ENCODE results near the gene VPS8.

The VPS8 gene

DNA sequence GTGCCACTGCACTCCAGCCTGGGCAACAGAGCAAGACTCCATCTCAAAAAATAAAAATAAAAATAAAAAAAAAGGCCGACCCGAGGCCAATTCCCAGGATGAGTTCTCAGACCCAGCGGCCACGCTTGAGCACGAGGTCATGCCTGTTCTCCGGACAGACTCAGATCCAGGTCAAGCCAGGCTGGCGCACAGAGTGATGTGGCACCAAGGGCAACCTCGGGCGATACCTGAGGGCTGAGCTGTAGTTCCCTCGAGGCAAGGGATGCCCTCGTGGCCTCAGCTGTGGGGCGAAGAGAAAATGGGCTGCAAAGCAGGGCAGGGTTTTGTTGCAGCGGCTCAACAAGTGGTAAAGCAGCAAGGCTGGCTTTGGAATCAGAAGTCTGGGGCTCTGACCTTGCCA, 263.6 kb downstream of the VPS8 start:
- TF ChIP-seq POLR2AphosphoS5 (IDR thresholded peaks at IDR 0.05; ENCODE audit: low read depth), result no peak
- TF ChIP-seq, protein P1, sequence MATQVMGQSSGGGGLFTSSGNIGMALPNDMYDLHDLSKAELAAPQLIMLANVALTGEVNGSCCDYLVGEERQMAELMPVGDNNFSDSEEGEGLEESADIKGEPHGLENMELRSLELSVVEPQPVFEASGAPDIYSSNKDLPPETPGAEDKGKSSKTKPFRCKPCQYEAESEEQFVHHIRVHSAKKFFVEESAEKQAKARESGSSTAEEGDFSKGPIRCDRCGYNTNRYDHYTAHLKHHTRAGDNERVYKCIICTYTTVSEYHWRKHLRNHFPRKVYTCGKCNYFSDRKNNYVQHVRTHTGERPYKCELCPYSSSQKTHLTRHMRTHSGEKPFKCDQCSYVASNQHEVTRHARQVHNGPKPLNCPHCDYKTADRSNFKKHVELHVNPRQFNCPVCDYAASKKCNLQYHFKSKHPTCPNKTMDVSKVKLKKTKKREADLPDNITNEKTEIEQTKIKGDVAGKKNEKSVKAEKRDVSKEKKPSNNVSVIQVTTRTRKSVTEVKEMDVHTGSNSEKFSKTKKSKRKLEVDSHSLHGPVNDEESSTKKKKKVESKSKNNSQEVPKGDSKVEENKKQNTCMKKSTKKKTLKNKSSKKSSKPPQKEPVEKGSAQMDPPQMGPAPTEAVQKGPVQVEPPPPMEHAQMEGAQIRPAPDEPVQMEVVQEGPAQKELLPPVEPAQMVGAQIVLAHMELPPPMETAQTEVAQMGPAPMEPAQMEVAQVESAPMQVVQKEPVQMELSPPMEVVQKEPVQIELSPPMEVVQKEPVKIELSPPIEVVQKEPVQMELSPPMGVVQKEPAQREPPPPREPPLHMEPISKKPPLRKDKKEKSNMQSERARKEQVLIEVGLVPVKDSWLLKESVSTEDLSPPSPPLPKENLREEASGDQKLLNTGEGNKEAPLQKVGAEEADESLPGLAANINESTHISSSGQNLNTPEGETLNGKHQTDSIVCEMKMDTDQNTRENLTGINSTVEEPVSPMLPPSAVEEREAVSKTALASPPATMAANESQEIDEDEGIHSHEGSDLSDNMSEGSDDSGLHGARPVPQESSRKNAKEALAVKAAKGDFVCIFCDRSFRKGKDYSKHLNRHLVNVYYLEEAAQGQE (IDR thresholded peaks at IDR 0.05; ENCODE audit: insufficient replicate concordance, low read depth), result no peak
- no peak overlapping the region for H3K4me3 ChIP-seq (replicated peaks; ENCODE audit: insufficient read depth, low read length)
- no peak overlapping the region for H3K27ac ChIP-seq (replicated peaks)
- no peak for DNase-seq (ENCODE audit: low read depth in 1 of 2, low spot score in 1 of 2)
- H3K27me3 ChIP-seq (ENCODE audit: insufficient read depth, poor library complexity, severe bottlenecking), result no peaks in the 10 kb centered on the region

DNA sequence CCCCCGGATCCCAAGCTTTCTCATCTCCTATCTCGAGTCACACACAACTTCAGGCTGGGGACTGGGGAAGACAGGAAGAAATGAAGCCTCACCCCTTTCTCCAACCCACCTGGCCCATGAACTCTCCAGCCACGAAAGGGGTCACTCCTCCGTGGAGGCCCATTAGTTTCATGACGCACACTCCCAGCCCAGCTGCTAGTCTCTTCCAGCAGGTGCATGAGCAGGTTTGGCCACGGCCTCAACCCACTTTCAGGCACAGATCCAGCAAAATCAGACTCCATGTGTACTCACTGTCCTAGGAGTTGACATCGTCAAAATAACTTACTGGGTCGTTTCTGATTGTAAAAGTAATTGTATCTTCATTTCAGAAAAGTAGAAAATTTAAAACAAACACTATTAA, 264.3 kb downstream of the VPS8 start:
- Histone ChIP-seq H3K4me3 (replicated peaks; ENCODE audit: insufficient read depth, low read length) (no peak overlapping the region), H3K27ac (replicated peaks) (no peak overlapping the region), H3K27me3 (ENCODE audit: insufficient read depth, poor library complexity, severe bottlenecking) (no peaks in the 10 kb centered on the region)
- DNase-seq (ENCODE audit: low read depth in 1 of 2, low spot score in 1 of 2), result no peak
- TF ChIP-seq, protein P2, sequence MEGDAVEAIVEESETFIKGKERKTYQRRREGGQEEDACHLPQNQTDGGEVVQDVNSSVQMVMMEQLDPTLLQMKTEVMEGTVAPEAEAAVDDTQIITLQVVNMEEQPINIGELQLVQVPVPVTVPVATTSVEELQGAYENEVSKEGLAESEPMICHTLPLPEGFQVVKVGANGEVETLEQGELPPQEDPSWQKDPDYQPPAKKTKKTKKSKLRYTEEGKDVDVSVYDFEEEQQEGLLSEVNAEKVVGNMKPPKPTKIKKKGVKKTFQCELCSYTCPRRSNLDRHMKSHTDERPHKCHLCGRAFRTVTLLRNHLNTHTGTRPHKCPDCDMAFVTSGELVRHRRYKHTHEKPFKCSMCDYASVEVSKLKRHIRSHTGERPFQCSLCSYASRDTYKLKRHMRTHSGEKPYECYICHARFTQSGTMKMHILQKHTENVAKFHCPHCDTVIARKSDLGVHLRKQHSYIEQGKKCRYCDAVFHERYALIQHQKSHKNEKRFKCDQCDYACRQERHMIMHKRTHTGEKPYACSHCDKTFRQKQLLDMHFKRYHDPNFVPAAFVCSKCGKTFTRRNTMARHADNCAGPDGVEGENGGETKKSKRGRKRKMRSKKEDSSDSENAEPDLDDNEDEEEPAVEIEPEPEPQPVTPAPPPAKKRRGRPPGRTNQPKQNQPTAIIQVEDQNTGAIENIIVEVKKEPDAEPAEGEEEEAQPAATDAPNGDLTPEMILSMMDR (IDR thresholded peaks at IDR 0.05; ENCODE audit: insufficient read depth, low read length), result no peak
- TF ChIP-seq, protein P1 (IDR thresholded peaks at IDR 0.05; ENCODE audit: insufficient replicate concordance, low read depth), result no peak
- TF ChIP-seq GABPA (IDR thresholded peaks at IDR 0.05; ENCODE audit: low read depth) (no peak), SPI1 (IDR thresholded peaks at IDR 0.05; ENCODE audit: borderline replicate concordance, low read depth) (no peak), POLR2AphosphoS5 (IDR thresholded peaks at IDR 0.05; ENCODE audit: low read depth) (no peak)

DNA sequence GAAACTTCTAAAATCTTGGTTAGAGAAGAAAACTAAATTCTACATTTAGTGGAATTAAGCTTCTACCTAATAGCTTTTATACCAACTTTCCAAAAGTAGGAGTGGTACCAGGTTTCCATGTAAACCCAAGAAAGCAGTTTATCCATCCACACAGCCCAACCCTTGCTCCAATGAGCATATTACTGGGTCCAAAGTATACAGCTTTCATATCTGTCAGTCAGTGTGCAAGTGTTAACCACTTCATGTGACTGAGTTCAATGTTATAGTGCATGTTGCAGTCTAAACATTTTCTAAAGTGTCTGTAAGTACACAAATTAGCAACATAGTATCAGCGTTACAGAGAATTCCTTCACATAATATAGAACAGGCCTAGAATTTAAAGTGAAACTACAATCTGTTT, 267.7 kb downstream of the VPS8 start:
- TF ChIP-seq SPI1 (IDR thresholded peaks at IDR 0.05; ENCODE audit: borderline replicate concordance, low read depth), result no peak
- no peak for DNase-seq (ENCODE audit: low read depth in 1 of 2, low spot score in 1 of 2)
- Histone ChIP-seq H3K27me3 (ENCODE audit: insufficient read depth, poor library complexity, severe bottlenecking) (no peaks in the 10 kb centered on the region), H3K4me3 (replicated peaks; ENCODE audit: insufficient read depth, low read length) (no peak overlapping the region), H3K27ac (replicated peaks) (no peak overlapping the region)

DNA sequence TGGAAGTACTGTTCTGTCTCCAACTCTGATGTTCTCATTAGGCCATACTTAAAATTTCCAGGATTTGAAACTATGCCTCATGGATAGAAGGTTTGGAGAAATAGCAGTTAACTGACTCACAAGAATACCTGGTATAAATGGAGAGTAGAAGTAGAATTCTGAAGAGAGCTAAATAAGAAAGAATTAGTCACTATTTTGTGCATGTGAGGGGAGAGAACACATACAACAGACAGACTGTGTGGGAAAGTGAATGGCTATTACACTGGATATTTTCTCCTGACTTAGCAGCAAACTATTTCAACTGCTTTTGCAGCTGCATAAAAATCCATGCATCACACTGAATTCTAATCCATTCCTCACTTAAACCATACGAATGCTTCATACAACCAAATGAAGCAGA, 269.6 kb downstream of the VPS8 start:
- DNase-seq (ENCODE audit: low read depth in 1 of 2, low spot score in 1 of 2), result no peak
- no peak overlapping the region for H3K4me3 ChIP-seq (replicated peaks; ENCODE audit: insufficient read depth, low read length)
- H3K27me3 ChIP-seq (ENCODE audit: insufficient read depth, poor library complexity, severe bottlenecking), result no peaks in the 10 kb centered on the region
- no peak overlapping the region for H3K27ac ChIP-seq (replicated peaks)
- TF ChIP-seq POLR2AphosphoS5 (IDR thresholded peaks at IDR 0.05; ENCODE audit: low read depth), result no peak
- TF ChIP-seq, protein P1 (IDR thresholded peaks at IDR 0.05; ENCODE audit: insufficient replicate concordance, low read depth), result no peak
- no peak for TF ChIP-seq SPI1 (IDR thresholded peaks at IDR 0.05; ENCODE audit: borderline replicate concordance, low read depth)
- no peak for TF ChIP-seq GABPA (IDR thresholded peaks at IDR 0.05; ENCODE audit: low read depth)
- TF ChIP-seq, protein P2 (IDR thresholded peaks at IDR 0.05; ENCODE audit: insufficient read depth, low read length), result no peak
